ENCODE data around the gene HECTD1.

Gene HECTD1

DNA sequence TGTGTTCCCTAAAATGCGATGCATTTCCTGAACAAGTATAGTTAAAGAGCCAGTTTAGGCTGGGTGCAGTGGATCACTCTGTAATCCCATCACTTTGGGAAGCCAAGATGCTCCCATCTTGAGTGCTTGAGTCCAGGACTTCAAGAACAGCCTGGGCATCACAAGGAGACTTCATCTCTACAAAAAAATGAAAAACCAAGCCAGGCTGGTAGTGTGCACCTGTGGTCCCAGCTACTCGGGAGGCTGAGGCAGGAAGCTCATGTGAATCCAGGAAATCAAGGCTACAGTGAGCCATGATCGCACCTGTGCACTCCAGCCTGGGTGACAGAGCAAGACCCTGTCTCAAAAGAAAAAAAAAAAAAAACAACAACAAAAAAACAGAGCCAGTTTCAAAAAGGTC lies 26.3 kb downstream of the HECTD1 start:
- Histone ChIP-seq H3K27me3 (replicated peaks; ENCODE audit: control insufficient read depth, insufficient read depth, low read length, poor library complexity, severe bottlenecking) (no peaks in the 10 kb centered on the region), H3K4me1 (ENCODE audit: control insufficient read depth, insufficient read depth, low read length, poor library complexity, severe bottlenecking) (no peaks in the 10 kb centered on the region), H3K27ac (ENCODE audit: insufficient read depth, low read length, poor library complexity, severe bottlenecking) (no peak overlapping the region), H3K4me3 (ENCODE audit: insufficient read depth, low read depth, low read length, poor library complexity, severe bottlenecking) (no peak overlapping the region), H3K9me3 (ENCODE audit: control insufficient read depth, low read length) (no peaks in the 10 kb centered on the region), H3K36me3 (ENCODE audit: control insufficient read depth, insufficient read depth, low read length) (peaks cover 17% of the 10 kb centered on the region)
- no peak for DNase-seq

DNA sequence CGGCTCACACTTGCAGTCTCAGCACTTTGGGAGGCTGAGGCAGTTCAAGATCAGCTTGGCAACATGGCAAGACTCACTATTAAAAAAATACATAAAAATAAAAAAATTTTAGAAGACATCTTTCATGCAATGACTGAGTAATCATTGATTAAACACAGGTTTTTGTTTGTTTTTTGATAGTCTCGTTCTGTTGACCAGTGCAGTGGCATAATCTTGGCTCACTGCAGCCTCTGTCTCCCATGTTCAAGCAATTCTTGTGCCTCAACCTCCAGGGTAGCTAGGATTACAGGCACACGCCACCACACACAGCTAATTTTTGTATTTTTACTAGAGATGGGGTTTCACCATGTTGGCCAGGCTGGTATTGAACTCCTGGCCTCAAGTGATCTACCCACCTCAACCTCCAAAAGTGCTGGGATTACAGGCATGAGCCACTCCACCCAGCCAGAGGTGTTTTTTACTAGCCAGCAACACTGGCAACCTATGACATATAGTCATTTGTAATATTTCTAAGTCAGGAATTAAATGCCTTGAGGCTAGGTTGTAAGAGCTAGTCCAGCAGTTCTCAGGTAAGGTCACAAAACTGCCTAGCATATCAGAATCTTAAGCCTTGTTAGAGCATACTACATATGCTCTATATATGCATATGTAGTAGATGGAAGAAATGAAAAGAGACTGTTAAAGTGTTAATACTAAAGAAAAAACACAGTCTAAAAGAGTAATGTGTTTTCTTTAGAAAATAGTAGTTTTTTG lies 27.1 kb downstream of the HECTD1 start:
- Histone ChIP-seq H3K36me3 (ENCODE audit: control insufficient read depth, insufficient read depth, low read length) (peaks cover 17% of the 10 kb centered on the region), H3K27me3 (replicated peaks; ENCODE audit: control insufficient read depth, insufficient read depth, low read length, poor library complexity, severe bottlenecking) (no peaks in the 10 kb centered on the region), H3K9me3 (ENCODE audit: control insufficient read depth, low read length) (no peaks in the 10 kb centered on the region), H3K4me1 (ENCODE audit: control insufficient read depth, insufficient read depth, low read length, poor library complexity, severe bottlenecking) (no peaks in the 10 kb centered on the region), H3K27ac (ENCODE audit: insufficient read depth, low read length, poor library complexity, severe bottlenecking) (no peak overlapping the region), H3K4me3 (ENCODE audit: insufficient read depth, low read depth, low read length, poor library complexity, severe bottlenecking) (no peak overlapping the region)
- no peak for DNase-seq

DNA sequence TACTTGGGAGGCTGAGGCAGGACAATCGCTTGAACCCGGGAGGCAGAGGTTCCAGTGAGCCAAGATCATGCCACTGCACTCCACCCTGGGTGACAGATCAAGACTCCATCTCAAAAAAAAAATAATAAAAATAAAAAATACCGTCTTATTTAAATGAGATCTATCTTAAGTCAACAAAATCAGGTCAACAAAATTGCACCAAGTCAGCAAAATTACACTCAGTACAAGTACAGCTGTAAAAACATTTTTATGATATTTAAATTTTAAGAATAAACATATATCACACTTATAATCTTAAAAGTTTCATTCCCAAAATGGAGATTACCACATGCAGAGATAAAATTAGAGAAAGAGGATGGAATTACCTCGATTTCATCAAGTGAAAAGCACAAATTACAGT lies 33.2 kb downstream of the HECTD1 start:
- H3K36me3 ChIP-seq (ENCODE audit: control insufficient read depth, insufficient read depth, low read length): peaks cover 54% of the 10 kb centered on the region
- H3K4me3 ChIP-seq (ENCODE audit: insufficient read depth, low read depth, low read length, poor library complexity, severe bottlenecking): no peak overlapping the region
- H3K27ac ChIP-seq (ENCODE audit: insufficient read depth, low read length, poor library complexity, severe bottlenecking): no peak overlapping the region
- H3K27me3 ChIP-seq (replicated peaks; ENCODE audit: control insufficient read depth, insufficient read depth, low read length, poor library complexity, severe bottlenecking): no peaks in the 10 kb centered on the region
- DNase-seq: no peak
- H3K4me1 ChIP-seq (ENCODE audit: control insufficient read depth, insufficient read depth, low read length, poor library complexity, severe bottlenecking): no peaks in the 10 kb centered on the region
- no peaks in the 10 kb centered on the region for H3K9me3 ChIP-seq (ENCODE audit: control insufficient read depth, low read length)

- Histone ChIP-seq H3K27me3 (replicated peaks; ENCODE audit: control insufficient read depth, insufficient read depth, low read length, poor library complexity, severe bottlenecking) (no peaks in the 10 kb centered on the region), H3K27ac (ENCODE audit: insufficient read depth, low read length, poor library complexity, severe bottlenecking) (no peak overlapping the region), H3K9me3 (ENCODE audit: control insufficient read depth, low read length) (no peaks in the 10 kb centered on the region), H3K4me1 (ENCODE audit: control insufficient read depth, insufficient read depth, low read length, poor library complexity, severe bottlenecking) (no peaks in the 10 kb centered on the region), H3K4me3 (ENCODE audit: insufficient read depth, low read depth, low read length, poor library complexity, severe bottlenecking) (no peak overlapping the region), H3K36me3 (ENCODE audit: control insufficient read depth, insufficient read depth, low read length) (peaks cover 55% of the 10 kb centered on the region)
- no peak for DNase-seq
Observed at GRCh38 chr14:31173120-31173837, 34.3 kb downstream of the HECTD1 start.

DNA sequence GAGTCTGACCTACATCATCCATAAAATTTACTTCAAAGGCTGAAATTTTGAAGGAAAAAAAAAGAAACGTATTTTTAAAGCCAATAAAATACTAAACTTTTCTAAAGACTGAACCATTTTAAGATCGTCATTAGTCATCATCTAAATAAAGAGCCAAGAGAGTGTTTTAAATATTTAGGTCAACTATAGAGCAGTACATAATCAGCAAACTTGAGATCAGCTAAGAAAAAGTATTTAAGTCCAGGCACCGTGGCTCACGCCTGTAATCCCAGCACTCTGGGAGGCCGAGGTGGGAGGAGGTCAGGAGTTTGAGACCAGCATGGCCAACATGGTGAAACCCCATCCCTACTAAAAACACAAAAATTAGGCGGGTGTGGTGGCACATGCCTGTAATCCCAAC lies 35.5 kb downstream of the HECTD1 start:
- Histone ChIP-seq H3K4me1 (ENCODE audit: control insufficient read depth, insufficient read depth, low read length, poor library complexity, severe bottlenecking) (no peaks in the 10 kb centered on the region), H3K9me3 (ENCODE audit: control insufficient read depth, low read length) (no peaks in the 10 kb centered on the region), H3K36me3 (ENCODE audit: control insufficient read depth, insufficient read depth, low read length) (peaks cover 58% of the 10 kb centered on the region), H3K27ac (ENCODE audit: insufficient read depth, low read length, poor library complexity, severe bottlenecking) (no peak overlapping the region), H3K27me3 (replicated peaks; ENCODE audit: control insufficient read depth, insufficient read depth, low read length, poor library complexity, severe bottlenecking) (no peaks in the 10 kb centered on the region), H3K4me3 (ENCODE audit: insufficient read depth, low read depth, low read length, poor library complexity, severe bottlenecking) (no peak overlapping the region)
- no peak for DNase-seq

DNA sequence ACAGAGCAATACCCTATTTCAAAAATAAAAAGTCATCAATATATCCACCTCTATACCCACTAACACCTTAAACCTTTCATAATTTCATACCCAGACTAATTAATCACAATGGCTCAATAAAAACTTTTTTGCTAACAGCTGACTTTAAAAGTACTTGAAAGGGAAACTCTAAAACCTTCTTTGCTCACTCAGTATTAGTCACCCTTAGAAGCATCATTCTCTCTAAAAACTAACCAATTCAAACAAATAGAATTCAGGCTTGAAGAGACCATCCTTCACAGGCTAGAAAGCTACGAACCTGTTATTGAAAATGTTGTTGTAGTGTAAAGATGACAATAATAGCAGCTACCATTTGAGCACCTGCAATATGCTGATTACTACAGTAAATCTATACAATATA lies 37.2 kb downstream of the HECTD1 start:
- Histone ChIP-seq H3K4me1 (ENCODE audit: control insufficient read depth, insufficient read depth, low read length, poor library complexity, severe bottlenecking) (no peaks in the 10 kb centered on the region), H3K27me3 (replicated peaks; ENCODE audit: control insufficient read depth, insufficient read depth, low read length, poor library complexity, severe bottlenecking) (no peaks in the 10 kb centered on the region), H3K27ac (ENCODE audit: insufficient read depth, low read length, poor library complexity, severe bottlenecking) (no peak overlapping the region), H3K9me3 (ENCODE audit: control insufficient read depth, low read length) (no peaks in the 10 kb centered on the region), H3K36me3 (ENCODE audit: control insufficient read depth, insufficient read depth, low read length) (peaks cover 70% of the 10 kb centered on the region), H3K4me3 (ENCODE audit: insufficient read depth, low read depth, low read length, poor library complexity, severe bottlenecking) (no peak overlapping the region)
- DNase-seq: no peak

DNA sequence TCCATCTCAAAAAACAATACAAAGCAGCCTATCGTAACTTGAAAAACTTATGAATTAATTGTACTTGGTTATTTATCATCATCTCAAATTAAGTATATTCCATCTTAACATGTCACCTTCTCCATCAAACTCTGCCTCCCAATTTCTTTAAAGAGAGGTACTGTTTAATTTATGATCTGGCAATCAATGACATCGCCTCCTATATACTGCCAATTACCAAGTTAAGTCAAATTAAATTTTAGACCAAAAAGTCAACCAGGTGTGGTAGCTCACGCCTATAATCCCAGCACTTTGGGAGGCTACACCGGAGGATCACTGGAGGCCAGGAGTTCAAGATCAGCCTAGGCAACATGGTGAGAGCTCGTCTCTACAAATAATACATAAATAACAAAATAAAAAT lies 37.7 kb downstream of the HECTD1 start:
- Histone ChIP-seq H3K27ac (ENCODE audit: insufficient read depth, low read length, poor library complexity, severe bottlenecking) (no peak overlapping the region), H3K36me3 (ENCODE audit: control insufficient read depth, insufficient read depth, low read length) (peaks cover 71% of the 10 kb centered on the region), H3K4me1 (ENCODE audit: control insufficient read depth, insufficient read depth, low read length, poor library complexity, severe bottlenecking) (no peaks in the 10 kb centered on the region), H3K4me3 (ENCODE audit: insufficient read depth, low read depth, low read length, poor library complexity, severe bottlenecking) (no peak overlapping the region), H3K9me3 (ENCODE audit: control insufficient read depth, low read length) (no peaks in the 10 kb centered on the region), H3K27me3 (replicated peaks; ENCODE audit: control insufficient read depth, insufficient read depth, low read length, poor library complexity, severe bottlenecking) (no peaks in the 10 kb centered on the region)
- DNase-seq: no peak

DNA sequence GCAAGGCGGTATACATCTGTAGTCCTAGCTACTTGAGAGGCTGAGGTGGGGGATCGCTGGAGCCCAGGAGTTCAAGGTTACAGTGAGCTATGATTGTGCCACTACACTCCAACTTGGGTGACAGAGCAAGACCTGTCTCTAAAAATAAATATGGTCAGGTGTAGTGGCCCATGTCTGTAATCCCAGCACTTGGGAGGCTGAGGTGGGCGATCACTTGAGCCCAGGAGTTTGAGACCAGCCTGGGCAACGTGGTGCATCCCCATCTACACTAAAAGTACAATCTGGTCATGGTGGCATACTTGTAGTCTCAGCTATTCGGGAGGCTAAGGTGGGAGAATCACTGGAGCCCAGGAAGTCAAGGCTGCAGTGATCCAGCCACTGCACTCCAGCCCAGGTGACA lies 40.6 kb downstream of the HECTD1 start:
- DNase-seq: no peak

DNA sequence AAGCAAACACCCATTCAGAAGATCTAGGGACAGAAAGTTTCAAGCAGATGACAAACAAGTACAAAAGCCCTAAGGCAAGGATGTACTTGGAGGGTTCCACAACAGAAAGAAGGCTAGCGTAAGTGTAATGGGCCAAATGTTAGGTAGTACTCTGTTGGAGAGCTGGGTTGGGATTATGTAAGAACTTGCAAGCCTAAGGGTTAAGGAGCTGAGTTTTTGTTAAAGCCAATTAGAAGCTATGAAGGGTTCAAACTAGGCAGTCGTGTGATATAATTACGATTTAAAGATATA lies 41.4 kb downstream of the HECTD1 start:
- DNase-seq: no peak
- Histone ChIP-seq H3K9me3 (ENCODE audit: control insufficient read depth, low read length) (no peaks in the 10 kb centered on the region), H3K4me1 (ENCODE audit: control insufficient read depth, insufficient read depth, low read length, poor library complexity, severe bottlenecking) (no peaks in the 10 kb centered on the region), H3K27me3 (replicated peaks; ENCODE audit: control insufficient read depth, insufficient read depth, low read length, poor library complexity, severe bottlenecking) (no peaks in the 10 kb centered on the region), H3K36me3 (ENCODE audit: control insufficient read depth, insufficient read depth, low read length) (peaks cover 59% of the 10 kb centered on the region), H3K4me3 (ENCODE audit: insufficient read depth, low read depth, low read length, poor library complexity, severe bottlenecking) (no peak overlapping the region), H3K27ac (ENCODE audit: insufficient read depth, low read length, poor library complexity, severe bottlenecking) (no peak overlapping the region)

More for the DNA sequence above, 40.6 kb downstream of the HECTD1 start:
- no peaks in the 10 kb centered on the region for H3K4me1 ChIP-seq (ENCODE audit: control insufficient read depth, insufficient read depth, low read length, poor library complexity, severe bottlenecking)
- no peaks in the 10 kb centered on the region for H3K27me3 ChIP-seq (replicated peaks; ENCODE audit: control insufficient read depth, insufficient read depth, low read length, poor library complexity, severe bottlenecking)
- peaks cover 67% of the 10 kb centered on the region for H3K36me3 ChIP-seq (ENCODE audit: control insufficient read depth, insufficient read depth, low read length)
- H3K27ac ChIP-seq (ENCODE audit: insufficient read depth, low read length, poor library complexity, severe bottlenecking): no peak overlapping the region
- no peak overlapping the region for H3K4me3 ChIP-seq (ENCODE audit: insufficient read depth, low read depth, low read length, poor library complexity, severe bottlenecking)
- H3K9me3 ChIP-seq (ENCODE audit: control insufficient read depth, low read length): no peaks in the 10 kb centered on the region

DNA sequence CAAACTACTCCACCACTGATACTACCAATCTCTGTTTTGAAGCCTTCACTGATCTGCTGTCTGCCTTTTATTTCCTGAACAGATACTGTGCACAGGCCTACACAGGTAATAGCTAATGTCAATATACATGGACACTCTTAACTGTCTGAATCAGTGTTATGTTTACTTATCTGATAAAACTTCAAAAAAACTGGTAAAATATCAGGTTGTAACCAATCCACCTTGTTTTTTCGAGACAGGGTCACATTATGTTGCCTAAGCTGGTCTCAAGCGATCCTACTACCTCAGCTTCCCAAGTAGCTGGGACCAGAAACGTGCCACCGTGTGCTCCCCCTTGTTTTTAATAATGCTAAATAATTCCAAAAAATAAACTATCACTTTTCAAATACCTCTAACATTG lies 43.5 kb downstream of the HECTD1 start:
- no peaks in the 10 kb centered on the region for H3K9me3 ChIP-seq (ENCODE audit: control insufficient read depth, low read length)
- H3K36me3 ChIP-seq (ENCODE audit: control insufficient read depth, insufficient read depth, low read length): peaks cover 66% of the 10 kb centered on the region
- H3K4me1 ChIP-seq (ENCODE audit: control insufficient read depth, insufficient read depth, low read length, poor library complexity, severe bottlenecking): no peaks in the 10 kb centered on the region
- no peak overlapping the region for H3K4me3 ChIP-seq (ENCODE audit: insufficient read depth, low read depth, low read length, poor library complexity, severe bottlenecking)
- no peak overlapping the region for H3K27ac ChIP-seq (ENCODE audit: insufficient read depth, low read length, poor library complexity, severe bottlenecking)
- no peaks in the 10 kb centered on the region for H3K27me3 ChIP-seq (replicated peaks; ENCODE audit: control insufficient read depth, insufficient read depth, low read length, poor library complexity, severe bottlenecking)
- DNase-seq: no peak
